CD4-positive, alpha-beta memory T cell (primary cell): ENCODE measurements around the gene MRPL19. TPM values are rescaled to one million over a fixed set of nuclear protein-coding genes. Genes with fewer than 3 reads are reported as not detected.

Source experiments
- CTCF ChIA-PET: fragments of 350-600 bp; sonication (Branson Sonifier 250); formaldehyde crosslinking; loops from one replicate; lab custom pipeline; 2021; ENCODE audit warnings: inconsistent platforms; ENCODE audit not compliant: partially characterized antibody; lab: Charles Lee
- POLR2A ChIA-PET: fragments of 350-600 bp; sonication (Branson Sonifier 250); formaldehyde crosslinking; loops from one replicate; lab custom pipeline; 2021; ENCODE audit not compliant: partially characterized antibody; lab: Charles Lee
- DNase-seq, 5 donors: peaks; one replicate each; pipeline versions ENCODE4 v3.0.0 to v3.0.0-alpha.2; 2020 to 2022; ENCODE audit warnings: mixed read lengths in 1 of 5
- H3K27ac ChIP-seq: one replicate; pipeline ENCODE4 v1.7.0; 2013; ENCODE audit warnings: low read depth, low read length
- H3K27me3 ChIP-seq: 2 replicates; pipeline ENCODE4 v1.7.0; 2013; ENCODE audit warnings: mild to moderate bottlenecking, low read length, moderate library complexity; ENCODE audit not compliant: insufficient read depth
- H3K36me3 ChIP-seq: 2 replicates; pipeline ENCODE4 v1.7.0; 2013; ENCODE audit warnings: mild to moderate bottlenecking, low read length, moderate library complexity; ENCODE audit not compliant: insufficient read depth
- H3K4me1 ChIP-seq: 2 replicates; pipeline ENCODE4 v1.7.0; 2013; ENCODE audit warnings: mild to moderate bottlenecking, low read length, moderate library complexity; ENCODE audit not compliant: insufficient read depth
- H3K4me3 ChIP-seq, 2 donors: one replicate each; pipeline ENCODE4 v1.7.0; 2013; ENCODE audit warnings: low read length in 2 of 2, mild to moderate bottlenecking in 1 of 2
- H3K9me3 ChIP-seq, 2 donors: one replicate each; pipeline ENCODE4 v1.7.0; 2013; ENCODE audit warnings: low read length in 2 of 2, control low read depth in 1 of 2; ENCODE audit not compliant: control insufficient read depth in 1 of 2
- H3K27ac Mint-ChIP-seq, 7 donors: one replicate each; pipeline ENCODE4 v1.8.0; 2020 to 2021; ENCODE audit warnings: mixed read lengths in 7 of 7, mild to moderate bottlenecking in 6 of 7, inconsistent platforms in 3 of 7, moderate library complexity in 3 of 7
- H3K27me3 Mint-ChIP-seq, 2 donors: one replicate each; pipeline ENCODE4 v1.8.0; 2020 to 2021; ENCODE audit warnings: mixed read lengths in 2 of 2
- H3K36me3 Mint-ChIP-seq, 2 donors: one replicate each; pipeline ENCODE4 v1.8.0; 2020 to 2021; ENCODE audit warnings: mixed read lengths in 2 of 2, inconsistent platforms in 1 of 2, mild to moderate bottlenecking in 1 of 2
- H3K4me1 Mint-ChIP-seq, 4 donors: one replicate each; pipeline ENCODE4 v1.8.0; 2020 to 2021; ENCODE audit warnings: mixed read lengths in 4 of 4, mild to moderate bottlenecking in 1 of 4
- H3K4me3 Mint-ChIP-seq, 8 donors: one replicate each; pipeline ENCODE4 v1.8.0; 2020 to 2021; ENCODE audit warnings: mixed read lengths in 8 of 8, mild to moderate bottlenecking in 7 of 8, moderate library complexity in 6 of 8, inconsistent platforms in 3 of 8
- H3K9me3 Mint-ChIP-seq, 8 donors: one replicate each; pipeline ENCODE4 v1.8.0; 2020 to 2021; ENCODE audit warnings: mixed read lengths in 8 of 8, mild to moderate bottlenecking in 5 of 8, inconsistent platforms in 3 of 8, moderate library complexity in 1 of 8
- intact Hi-C: fragments of 100-400 bp; cut with micrococcal nuclease; formaldehyde crosslinking; loops from one replicate; pipeline ENCODE4 v1.15.1; 2023
- polyA plus RNA-seq, 2 donors: library from polyadenylated mRNA; unstranded; fragments of 300-500 nt; fragmentation: Illumina TruSeq; gene quantifications; one replicate each; pipeline ENCODE4 v1.2.3, GENCODE V29; 2021
- total RNA-seq, 2 experiments: library from RNA; stranded (reverse); gene quantifications; one replicate each; pipeline ENCODE4 v1.2.3, GENCODE V29; 2021

MRPL19 gene
- total and polyA plus RNA-seq, 4 experiments from 2014 or later, result 27.6 to 35.6 (median 29.5) TPM

- POLR2A ChIA-PET, result no interaction called here
- CTCF ChIA-PET, result no interaction called here
- intact Hi-C loops, result loop anchor here (10.0 kb wide), 1 partner anchor 872 kb away; no protein-coding TSS in a partner anchor
Measured at GRCh38 chr2:75716406-75716805, 69.8 kb downstream of the MRPL19 start.

GRCh38 chr2:75719616-75720015 is 73.0 kb downstream of the MRPL19 start:
- no peak overlapping the region for H3K4me3 Mint-ChIP-seq
- intact Hi-C loops, result loop anchor here (10.0 kb wide), 1 partner anchor 875 kb away; no protein-coding TSS in a partner anchor
- Histone ChIP-seq H3K27ac (no peak overlapping the region), H3K4me3 (no peak overlapping the region), H3K27me3 (peaks cover 3% of the 10 kb centered on the region), H3K36me3 (no peaks in the 10 kb centered on the region), H3K9me3 (no peaks in the 10 kb centered on the region), H3K4me1 (no peaks in the 10 kb centered on the region)
- POLR2A ChIA-PET, result no interaction called here
- H3K9me3 Mint-ChIP-seq, result peaks cover 0 to 3% (median 1%) of the 10 kb centered on the region in 8 donors
- H3K27ac Mint-ChIP-seq, result no peak overlapping the region
- H3K4me1 Mint-ChIP-seq, result no peaks in the 10 kb centered on the region
- DNase-seq, result no peak
- CTCF ChIA-PET, result interaction anchor here (1.1 to 1.4 kb wide), 4 partner anchors 8 to 111 kb away, joined by 3 to 5 read pairs (median 4); no protein-coding TSS in a partner anchor
- H3K36me3 Mint-ChIP-seq, result no peaks in the 10 kb centered on the region
- H3K27me3 Mint-ChIP-seq, result peaks cover 14 to 15% of the 10 kb centered on the region in 2 donors

More at GRCh38 chr2:75716406-75716805, 69.8 kb downstream of the MRPL19 start:
- no peaks in the 10 kb centered on the region for H3K9me3 ChIP-seq
- no peak overlapping the region for H3K4me3 ChIP-seq
- no peaks in the 10 kb centered on the region for H3K36me3 ChIP-seq
- Mint-ChIP-seq H3K9me3 (peaks cover 0 to 3% (median 1%) of the 10 kb centered on the region in 8 donors), H3K36me3 (no peaks in the 10 kb centered on the region), H3K27ac (no peak overlapping the region), H3K4me3 (no peak overlapping the region), H3K4me1 (peaks cover 0 to 2% (median under 1%) of the 10 kb centered on the region in 4 donors), H3K27me3 (peaks cover 3% of the 10 kb centered on the region in 2 donors)
- peaks cover 3% of the 10 kb centered on the region for H3K27me3 ChIP-seq
- peaks cover 2% of the 10 kb centered on the region for H3K4me1 ChIP-seq
- DNase-seq, result no peak
- no peak overlapping the region for H3K27ac ChIP-seq

DNA sequence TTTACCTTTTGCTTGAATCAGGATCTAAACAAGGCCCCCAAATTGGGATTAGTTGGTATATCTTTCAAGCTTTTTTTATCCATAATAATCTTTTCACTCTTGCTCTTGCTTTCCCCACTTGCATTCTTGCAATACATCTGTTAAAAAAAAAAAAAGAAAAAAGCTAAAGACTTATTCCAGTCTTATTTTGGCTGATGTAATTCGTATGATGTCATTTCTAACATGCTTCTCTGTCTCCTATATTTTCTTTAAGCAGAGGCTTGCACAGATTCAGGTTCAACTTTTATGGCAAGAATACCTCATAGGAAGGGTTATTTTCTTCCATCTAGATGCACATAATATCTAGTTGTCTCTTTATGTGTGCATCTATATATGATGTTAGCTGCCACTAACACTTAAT is 73.9 kb downstream of the MRPL19 start:
- no peak for DNase-seq
- H3K27ac Mint-ChIP-seq, result no peak overlapping the region
- H3K4me3 Mint-ChIP-seq, result no peak overlapping the region
- intact Hi-C loops, result no loop called here
- Histone ChIP-seq H3K9me3 (no peaks in the 10 kb centered on the region), H3K36me3 (no peaks in the 10 kb centered on the region), H3K4me1 (no peaks in the 10 kb centered on the region), H3K4me3 (no peak overlapping the region), H3K27me3 (peaks cover 3% of the 10 kb centered on the region), H3K27ac (no peak overlapping the region)
- POLR2A ChIA-PET, result no interaction called here
- peaks cover 12 to 14% of the 10 kb centered on the region in 2 donors for H3K27me3 Mint-ChIP-seq
- peaks cover 0 to 3% (median 1%) of the 10 kb centered on the region in 8 donors for H3K9me3 Mint-ChIP-seq
- H3K4me1 Mint-ChIP-seq, result no peaks in the 10 kb centered on the region
- no peaks in the 10 kb centered on the region for H3K36me3 Mint-ChIP-seq
- CTCF ChIA-PET, result interaction anchor here (1.1 to 1.6 kb wide), 3 partner anchors 9 to 44 kb away, joined by 3 to 5 read pairs (median 4); no protein-coding TSS in a partner anchor

- H3K36me3 ChIP-seq, result no peaks in the 10 kb centered on the region
- intact Hi-C loops, result no loop called here
- no peak overlapping the region for H3K4me3 ChIP-seq
- Mint-ChIP-seq H3K27me3 (peaks cover 16 to 18% of the 10 kb centered on the region in 2 donors), H3K4me3 (no peak overlapping the region), H3K27ac (no peak overlapping the region), H3K36me3 (no peaks in the 10 kb centered on the region), H3K9me3 (peaks cover 0 to 3% (median 1%) of the 10 kb centered on the region in 8 donors), H3K4me1 (no peaks in the 10 kb centered on the region)
- H3K4me1 ChIP-seq, result no peaks in the 10 kb centered on the region
- ChIA-PET CTCF (no interaction called here), POLR2A (no interaction called here)
- H3K27ac ChIP-seq, result no peak overlapping the region
- no peaks in the 10 kb centered on the region for H3K9me3 ChIP-seq
- no peak for DNase-seq
- peaks cover 3% of the 10 kb centered on the region for H3K27me3 ChIP-seq
Measured at GRCh38 chr2:75722687-75723086, 76.1 kb downstream of the MRPL19 start.

DNA sequence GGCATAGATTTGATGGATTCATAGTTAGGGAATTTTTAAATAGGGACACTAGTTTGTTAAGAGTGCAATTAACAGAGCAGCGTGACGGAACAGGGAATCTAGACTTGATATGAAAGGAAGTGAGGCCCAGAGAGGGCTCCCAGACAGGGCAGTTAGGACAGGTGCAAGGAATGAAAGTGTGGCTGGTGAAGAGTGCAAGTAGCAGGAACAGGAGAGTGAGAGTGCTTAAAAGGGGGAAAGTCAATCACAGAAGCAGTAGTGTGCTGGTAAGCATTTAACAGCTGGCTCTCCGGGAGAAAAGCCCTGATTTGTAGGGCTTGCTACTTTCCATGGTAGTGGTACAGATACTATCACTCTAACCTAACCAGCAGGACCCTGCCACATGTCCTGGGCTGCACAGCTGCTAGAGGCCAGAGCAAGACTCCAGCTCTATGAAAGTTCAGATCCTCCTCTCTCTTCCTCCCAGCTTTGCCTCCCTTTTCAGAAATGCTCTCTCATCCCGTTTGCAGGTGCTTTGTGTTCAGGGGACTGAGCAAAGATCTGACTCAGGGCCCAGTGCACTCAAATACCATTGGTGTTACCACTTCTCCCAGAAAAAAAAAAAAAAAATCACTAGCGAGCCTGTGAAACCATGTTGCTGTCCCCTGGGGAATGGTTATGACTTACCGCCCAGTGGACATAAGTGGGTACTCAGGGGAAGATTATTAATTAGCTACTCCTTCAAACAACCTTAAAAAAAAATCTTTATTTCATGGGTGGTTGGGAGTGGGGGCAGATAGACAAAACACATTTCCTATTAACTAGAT is 82.2 kb downstream of the MRPL19 start:
- H3K27me3 Mint-ChIP-seq, result peaks cover 13 to 15% of the 10 kb centered on the region in 2 donors
- Histone ChIP-seq H3K36me3 (no peaks in the 10 kb centered on the region), H3K4me1 (no peaks in the 10 kb centered on the region), H3K9me3 (no peaks in the 10 kb centered on the region), H3K27me3 (no peaks in the 10 kb centered on the region), H3K4me3 (no peak overlapping the region), H3K27ac (no peak overlapping the region)
- no peak overlapping the region for H3K27ac Mint-ChIP-seq
- peaks cover 0 to 3% (median 0%) of the 10 kb centered on the region in 8 donors for H3K9me3 Mint-ChIP-seq
- ChIA-PET POLR2A (no interaction called here), CTCF (no interaction called here)
- DNase-seq, result no peak
- H3K4me1 Mint-ChIP-seq, result no peaks in the 10 kb centered on the region
- intact Hi-C loops, result no loop called here
- no peaks in the 10 kb centered on the region for H3K36me3 Mint-ChIP-seq
- H3K4me3 Mint-ChIP-seq, result no peak overlapping the region

DNA sequence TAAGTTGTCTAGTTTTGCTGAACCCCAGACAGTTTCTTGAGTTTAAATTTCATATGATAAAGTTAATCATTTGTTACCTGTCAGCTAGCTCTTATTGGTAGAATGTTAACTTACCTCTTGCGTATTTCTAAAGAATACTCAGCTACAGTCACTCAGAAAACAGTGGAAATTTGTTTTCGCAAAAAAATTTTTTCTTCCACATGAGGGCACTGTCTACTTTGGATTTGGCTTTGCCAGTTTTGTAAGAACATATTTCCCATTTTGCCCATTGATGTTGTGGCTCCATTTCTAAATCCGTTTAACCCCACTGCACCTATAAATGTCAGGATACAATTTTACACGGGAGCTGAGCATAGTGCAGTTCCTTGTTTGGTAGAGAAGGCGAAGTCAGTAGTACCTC is 83.3 kb downstream of the MRPL19 start:
- Histone ChIP-seq H3K4me3 (no peak overlapping the region), H3K9me3 (no peaks in the 10 kb centered on the region), H3K36me3 (no peaks in the 10 kb centered on the region), H3K4me1 (no peaks in the 10 kb centered on the region), H3K27me3 (no peaks in the 10 kb centered on the region), H3K27ac (no peak overlapping the region)
- ChIA-PET POLR2A (no interaction called here), CTCF (no interaction called here)
- H3K9me3 Mint-ChIP-seq, result peaks cover 0 to 3% (median 0%) of the 10 kb centered on the region in 8 donors
- peaks cover 8 to 17% of the 10 kb centered on the region in 2 donors for H3K27me3 Mint-ChIP-seq
- no peak for DNase-seq
- no peak overlapping the region for H3K27ac Mint-ChIP-seq
- intact Hi-C loops, result no loop called here
- no peaks in the 10 kb centered on the region for H3K36me3 Mint-ChIP-seq
- H3K4me3 Mint-ChIP-seq, result no peak overlapping the region
- H3K4me1 Mint-ChIP-seq, result no peaks in the 10 kb centered on the region

DNA sequence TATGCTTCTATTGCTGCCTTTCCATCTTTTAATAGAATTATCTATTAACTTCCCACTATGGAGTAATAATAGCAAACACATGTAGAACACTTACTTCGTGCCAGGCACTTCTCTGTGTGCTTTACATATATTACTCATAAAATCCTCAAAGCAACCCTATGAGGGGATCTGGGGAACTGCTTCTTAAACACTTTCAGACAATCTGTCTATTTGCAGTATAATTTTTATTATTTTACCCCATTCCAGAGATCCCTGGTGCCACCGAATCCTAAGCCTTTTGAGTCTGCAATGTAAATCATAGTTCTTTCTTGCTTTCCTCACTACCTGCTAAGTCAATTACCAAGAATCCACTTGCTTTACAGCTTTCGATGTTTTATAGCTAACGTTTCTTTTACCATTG is 89.7 kb downstream of the MRPL19 start:
- Mint-ChIP-seq H3K4me3 (no peak overlapping the region), H3K27ac (no peak overlapping the region), H3K27me3 (peaks cover 15 to 27% of the 10 kb centered on the region in 2 donors), H3K36me3 (peaks cover 0 to 4% of the 10 kb centered on the region in 2 donors), H3K4me1 (no peaks in the 10 kb centered on the region), H3K9me3 (peaks cover 0 to 7% (median 0%) of the 10 kb centered on the region in 8 donors)
- no peaks in the 10 kb centered on the region for H3K36me3 ChIP-seq
- DNase-seq, result no peak
- H3K27ac ChIP-seq, result no peak overlapping the region
- ChIA-PET CTCF (no interaction called here), POLR2A (no interaction called here)
- H3K4me3 ChIP-seq, result no peak overlapping the region
- intact Hi-C loops, result no loop called here
- no peaks in the 10 kb centered on the region for H3K9me3 ChIP-seq
- no peaks in the 10 kb centered on the region for H3K27me3 ChIP-seq
- H3K4me1 ChIP-seq, result no peaks in the 10 kb centered on the region
